GM12878 (cell line): ENCODE measurements around the gene C2orf68. TPM values are rescaled to one million over a fixed set of nuclear protein-coding genes. Genes with fewer than 3 reads are reported as not detected.

Experiments used
- ATAC-seq: fragments of 200-7000 bp; cut with Tn5 transposase; 3 replicates; pipeline ENCODE4 v1.9.1; 2020; ENCODE audit warnings: mild to moderate bottlenecking, moderate library complexity
- BruUV-seq: library from RNA; stranded (reverse); fragments of 400-500 nt; replicated peaks from 2 replicates; lab custom pipeline; 2021; lab: Mats Ljungman, UMichigan
- CTCF ChIA-PET: fragments of 300-600 bp; sonication (Branson Sonifier 250); formaldehyde crosslinking; extraction: SDS; loops from one replicate; lab custom pipeline; 2021; ENCODE audit warnings: inconsistent platforms; lab: Yijun Ruan, JAX
- POLR2A ChIA-PET: fragments of 350-600 bp; formaldehyde crosslinking; extraction: SDS; loops from one replicate; lab custom pipeline; 2021; ENCODE audit warnings: inconsistent platforms; lab: Charles Lee
- RAD21 ChIA-PET: fragments of 300-600 bp; sonication (Branson Sonifier 250); formaldehyde crosslinking; loops from one replicate; lab custom pipeline; 2023; ENCODE audit warnings: antibody characterized with exemption; ENCODE audit not compliant: unreplicated experiment; lab: Charles Lee
- SMC1A ChIA-PET: fragments of 300-600 bp; sonication (Branson Sonifier 250); formaldehyde crosslinking; loops from one replicate; lab custom pipeline; 2023; ENCODE audit not compliant: unreplicated experiment, uncharacterized antibody; lab: Charles Lee
- DNase-seq: peaks from one replicate; pipeline ENCODE4 v3.0.0-alpha.2; 2011; ENCODE audit warnings: low read depth, low spot score
- FAIRE-seq: peaks from 3 replicates; lab custom pipeline; 2011; peaks lifted over from hg19 to GRCh38; lab: Jason Lieb, UNC
- H2AFZ ChIP-seq: 2 replicates; pipeline ENCODE4 v1.6.0; 2011; ENCODE audit warnings: low read depth, low read length, control low read depth; ENCODE audit not compliant: control insufficient read depth
- H3K27ac ChIP-seq: 2 replicates; pipeline ENCODE4 v1.5.1; 2011; ENCODE audit warnings: control low read depth; ENCODE audit not compliant: control insufficient read depth, insufficient read depth
- H3K27me3 ChIP-seq, 2 experiments: replicated peaks in 1 of 2; 2 replicates each; pipeline versions ENCODE4 v1.6.0 to v1.6.1; 2011; ENCODE audit warnings: low read length in 1 of 2; ENCODE audit not compliant: control insufficient read depth in 2 of 2, insufficient read depth in 2 of 2
- H3K36me3 ChIP-seq, 2 experiments: 2 replicates each; pipeline ENCODE4 v1.5.1; 2011; ENCODE audit warnings: low read length in 1 of 2; ENCODE audit not compliant: control insufficient read depth in 2 of 2, insufficient read depth in 2 of 2
- H3K4me1 ChIP-seq: 2 replicates; pipeline ENCODE4 v1.6.1; 2011; ENCODE audit warnings: mild to moderate bottlenecking, low read length, moderate library complexity, mixed read lengths; ENCODE audit not compliant: control insufficient read depth, insufficient read depth
- H3K4me2 ChIP-seq: 2 replicates; pipeline ENCODE4 v1.6.0; 2011; ENCODE audit warnings: control low read depth; ENCODE audit not compliant: control insufficient read depth, insufficient read depth
- H3K4me3 ChIP-seq: fragments of 200-600 bp; sonication (generic); 2 replicates; pipeline ENCODE4 v1.5.1; 2016
- H3K79me2 ChIP-seq: 2 replicates; pipeline ENCODE4 v1.6.0; 2011; ENCODE audit warnings: low read length; ENCODE audit not compliant: control insufficient read depth, insufficient read depth
- H3K9ac ChIP-seq: 2 replicates; pipeline ENCODE4 v1.8.0; 2011; ENCODE audit warnings: low read length, control low read depth, mixed read lengths; ENCODE audit not compliant: control insufficient read depth, insufficient read depth
- H3K9me3 ChIP-seq: replicated peaks from 3 replicates; pipeline ENCODE4 v1.5.1; 2011; ENCODE audit warnings: mild to moderate bottlenecking, low read length; ENCODE audit not compliant: control insufficient read depth, insufficient read depth
- H4K20me1 ChIP-seq: 2 replicates; pipeline ENCODE4 v1.6.0; 2011; ENCODE audit not compliant: control insufficient read depth, insufficient read depth
- KLF5 ChIP-seq: fragments of 450-650 bp; IDR thresholded peaks from 2 replicates; pipeline ENCODE4 v1.6.1; 2014; ENCODE audit warnings: mild to moderate bottlenecking; ENCODE audit not compliant: partially characterized antibody
- MEF2B ChIP-seq: fragments of 450-650 bp; IDR thresholded peaks from 2 replicates; pipeline ENCODE4 v1.6.1; 2018; ENCODE audit warnings: mild to moderate bottlenecking, moderate library complexity; ENCODE audit not compliant: partially characterized antibody, poor library complexity, severe bottlenecking
- POLR2A ChIP-seq: IDR thresholded peaks from 2 replicates; pipeline ENCODE4 v1.6.1; 2011; ENCODE audit warnings: low read depth, mild to moderate bottlenecking, low read length
- RAD21 ChIP-seq: IDR thresholded peaks from 2 replicates; pipeline ENCODE4 v1.6.1; 2011; ENCODE audit warnings: mild to moderate bottlenecking, low read depth, low read length, moderate library complexity; ENCODE audit not compliant: insufficient read depth
- RAD51 ChIP-seq: fragments of 450-650 bp; IDR thresholded peaks from 2 replicates; pipeline ENCODE4 v1.6.1; 2016; ENCODE audit warnings: moderate library complexity, mild to moderate bottlenecking, inconsistent platforms
- SMC3 ChIP-seq: IDR thresholded peaks from 2 replicates; pipeline ENCODE4 v1.6.1; 2011; ENCODE audit warnings: low read length, improper control_type of control experiment, borderline replicate concordance
- WGBS: methylation state at CpG from one replicate; pipeline ENCODE4 v1.1.6; 2016; ENCODE audit warnings: low lambda C conversion rate; ENCODE audit not compliant: insufficient replicate concordance, insufficient coverage; ENCODE audit errors: missing lambda C conversion rate; 5-methylcytosine and 5-hydroxymethylcytosine counted together
- in situ Hi-C: fragments of 300-500 bp; cut with MboI; formaldehyde crosslinking; loops from 9 replicates; pipeline ENCODE4 v1.14.3; 2018; ENCODE audit warnings: mixed read lengths
- intact Hi-C: fragments of 100-400 bp; cut with micrococcal nuclease; formaldehyde crosslinking; loops from one replicate; pipeline ENCODE4 v1.14.2; 2022; ENCODE audit not compliant: unreplicated experiment
- polyA plus RNA-seq, 11 experiments: library from polyadenylated mRNA; depleted of rRNA in 4 of 11; unstranded in 6 of 11; stranded (reverse) in 5 of 11; fragments of >200 nt; fragmentation: Nextera tagmentation in 4 of 11; fragmentation: Illumina TruSeq in 1 of 11; extraction: Ambion mirVana in 4 of 11; extraction: Trizol in 1 of 11; gene quantifications; 1 replicate in 1 of 11; 2 replicates in 10 of 11; pipeline versions ENCODE4 v1.2.1 to v1.2.3, GENCODE V29; 2011 to 2016; ENCODE audit warnings: inconsistent platforms in 2 of 11, missing spikeins in 2 of 11, low read depth in 1 of 11
- total RNA-seq, 4 experiments: library from RNA; depleted of rRNA in 3 of 4; stranded (reverse); fragments of >200 nt in 3 of 4; fragmentation: Illumina TruSeq in 1 of 4; extraction: Trizol in 1 of 4; gene quantifications; 2 replicates each; pipeline versions ENCODE4 v1.2.1 to v1.2.3, GENCODE V29; 2013 to 2021
- TF ChIP-seq, protein P1 (sequence below), 3 experiments: IDR thresholded peaks in 2 of 3; conservative IDR thresholded peaks in 1 of 3; 2 replicates each; pipeline ENCODE4 v1.5.1; 2011; ENCODE audit warnings: low read depth in 3 of 3, low read length in 3 of 3, mild to moderate bottlenecking in 3 of 3, control low read depth in 2 of 3, moderate library complexity in 2 of 3, inconsistent platforms in 1 of 3, mixed read lengths in 1 of 3; ENCODE audit not compliant: control insufficient read depth in 2 of 3, insufficient read depth in 1 of 3; ENCODE audit errors: extremely low read depth in 1 of 3
- TF ChIP-seq, protein P2 (sequence below): IDR thresholded peaks from 2 replicates; pipeline ENCODE4 v1.6.1; 2011; ENCODE audit warnings: low read depth, low read length, improper control_type of control experiment, borderline replicate concordance

The C2orf68 gene
- total and polyA plus RNA-seq, 10 of the 15 experiments (the other 5 are each of a cell fraction or from before 2014, with no cell fraction given) = 12.7 to 56.1 (median 28.4) TPM

DNA sequence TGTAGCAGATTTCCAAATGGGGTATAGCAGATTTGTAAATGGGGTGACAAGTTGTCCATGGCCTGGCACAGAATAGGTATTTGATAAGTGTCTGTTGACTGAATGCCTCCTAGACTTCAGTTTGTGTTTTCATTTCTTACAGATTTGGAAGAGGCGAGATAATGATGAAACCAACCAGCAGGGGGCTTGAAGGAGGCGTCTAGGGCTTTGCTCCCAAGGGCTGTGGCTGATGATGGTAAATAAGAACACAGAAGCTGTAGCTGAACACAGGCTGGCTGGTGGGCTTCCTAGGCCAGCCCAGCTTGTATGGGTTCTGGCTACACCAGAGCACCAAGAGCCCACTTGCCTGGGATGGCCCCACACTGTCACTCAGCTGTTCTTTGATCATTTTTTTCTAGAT, 36.8 kb upstream of the C2orf68 start:
- no peak overlapping the region for H3K27ac ChIP-seq
- peaks cover 29 to 36% of the 10 kb centered on the region in 2 experiments for H3K36me3 ChIP-seq
- ChIA-PET CTCF (interaction anchor here (0.7 to 3.3 kb wide), 9 partner anchors 11 to 80 kb away, joined by 3 to 36 read pairs (median 4); partner anchors contain the start of gene GNLY), RAD21 (interaction anchor here (0.8 to 4.1 kb wide), 5 partner anchors 11 to 59 kb away, joined by 3 to 16 read pairs (median 3); no protein-coding TSS in a partner anchor), SMC1A (interaction anchor here (0.5 to 2.9 kb wide), 4 partner anchors 10 to 56 kb away, joined by 3 to 11 read pairs (median 3); no protein-coding TSS in a partner anchor), POLR2A (interaction anchor here (0.7 to 1.0 kb wide), 2 partner anchors 20 to 53 kb away, joined by 3 read pairs; partner anchors contain the start of gene RNF181)
- 67% methylated on average over 2 of the region's 2 CpGs for WGBS
- DNase-seq = no peak
- H3K4me1 ChIP-seq = peaks cover 13% of the 10 kb centered on the region
- in situ Hi-C loops = no loop called here
- H2AFZ ChIP-seq = no peak overlapping the region
- no peaks in the 10 kb centered on the region for H4K20me1 ChIP-seq
- H3K4me2 ChIP-seq = no peak overlapping the region
- no peak for FAIRE-seq
- ATAC-seq = peak; percentile 83
- BruUV-seq = no TSS peak
- no peak overlapping the region for H3K4me3 ChIP-seq
- no peak overlapping the region for H3K9ac ChIP-seq
- H3K79me2 ChIP-seq = no peaks in the 10 kb centered on the region
- no peaks in the 10 kb centered on the region for H3K27me3 ChIP-seq
- no peaks in the 10 kb centered on the region for H3K9me3 ChIP-seq
- TF ChIP-seq RAD51 (no peak), MEF2B (no peak), SMC3 (peak; percentile 20; the same call in 1 of the 2 replicates), KLF5 (no peak), POLR2A (no peak), RAD21 (peak; percentile 33)
- TF ChIP-seq, protein P1, sequence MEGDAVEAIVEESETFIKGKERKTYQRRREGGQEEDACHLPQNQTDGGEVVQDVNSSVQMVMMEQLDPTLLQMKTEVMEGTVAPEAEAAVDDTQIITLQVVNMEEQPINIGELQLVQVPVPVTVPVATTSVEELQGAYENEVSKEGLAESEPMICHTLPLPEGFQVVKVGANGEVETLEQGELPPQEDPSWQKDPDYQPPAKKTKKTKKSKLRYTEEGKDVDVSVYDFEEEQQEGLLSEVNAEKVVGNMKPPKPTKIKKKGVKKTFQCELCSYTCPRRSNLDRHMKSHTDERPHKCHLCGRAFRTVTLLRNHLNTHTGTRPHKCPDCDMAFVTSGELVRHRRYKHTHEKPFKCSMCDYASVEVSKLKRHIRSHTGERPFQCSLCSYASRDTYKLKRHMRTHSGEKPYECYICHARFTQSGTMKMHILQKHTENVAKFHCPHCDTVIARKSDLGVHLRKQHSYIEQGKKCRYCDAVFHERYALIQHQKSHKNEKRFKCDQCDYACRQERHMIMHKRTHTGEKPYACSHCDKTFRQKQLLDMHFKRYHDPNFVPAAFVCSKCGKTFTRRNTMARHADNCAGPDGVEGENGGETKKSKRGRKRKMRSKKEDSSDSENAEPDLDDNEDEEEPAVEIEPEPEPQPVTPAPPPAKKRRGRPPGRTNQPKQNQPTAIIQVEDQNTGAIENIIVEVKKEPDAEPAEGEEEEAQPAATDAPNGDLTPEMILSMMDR (IDR thresholded peaks at IDR 0.05 in 2 of 3, conservative IDR thresholded peaks at IDR 0.05 in 1 of 3; ENCODE audit: control insufficient read depth in 2 of 3, extremely low read depth in 1 of 3, insufficient read depth in 1 of 3, low read depth in 3 of 3, low read length in 3 of 3) = peak; percentile 28 to 52 (median 49); a peak in 5 of 6 replicates
- TF ChIP-seq, protein P2, sequence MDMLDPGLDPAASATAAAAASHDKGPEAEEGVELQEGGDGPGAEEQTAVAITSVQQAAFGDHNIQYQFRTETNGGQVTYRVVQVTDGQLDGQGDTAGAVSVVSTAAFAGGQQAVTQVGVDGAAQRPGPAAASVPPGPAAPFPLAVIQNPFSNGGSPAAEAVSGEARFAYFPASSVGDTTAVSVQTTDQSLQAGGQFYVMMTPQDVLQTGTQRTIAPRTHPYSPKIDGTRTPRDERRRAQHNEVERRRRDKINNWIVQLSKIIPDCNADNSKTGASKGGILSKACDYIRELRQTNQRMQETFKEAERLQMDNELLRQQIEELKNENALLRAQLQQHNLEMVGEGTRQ = no peak
- TF ChIP-seq, all 136 proteins: peak for 3
- intact Hi-C loops = no loop called here
